ENCODE measurements around the gene SKP1. TPM values are rescaled to one million over a fixed set of nuclear protein-coding genes. Genes with fewer than 3 reads are reported as not detected.
A peak's percentile ranks its signal among the peaks of the same experiment; 100 is the strongest.

SKP1 gene
- total and polyA plus RNA-seq, 9 of the 15 experiments (the other 6 are each of a cell fraction or from before 2014, with no cell fraction given): 301 to 2,109 (median 639) TPM

DNA sequence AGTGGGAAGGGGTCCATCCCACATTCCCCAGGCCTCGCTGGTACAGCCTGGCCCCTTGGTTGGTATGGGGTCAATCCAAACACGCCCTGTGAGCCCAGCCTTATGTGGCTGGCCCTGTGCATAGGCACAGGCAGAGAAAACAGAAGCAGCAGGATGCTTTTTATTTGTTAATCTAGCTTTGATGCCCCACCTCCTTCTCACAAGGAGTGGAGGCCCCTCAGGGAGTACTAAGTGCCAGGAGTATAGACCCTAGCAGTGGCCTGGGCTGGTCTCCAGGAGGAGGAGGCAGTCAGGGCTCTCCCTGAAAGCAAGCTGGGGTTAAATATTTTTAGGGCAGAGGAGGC lies 76.8 kb downstream of the SKP1 start:
- H3K9ac ChIP-seq (ENCODE audit: insufficient read depth in 1 of 2, low read depth in 2 of 2, low read length in 2 of 2): peak overlapping the region in 1 of 2 experiments; percentile 38; a peak in 1 of 4 replicates
- intact Hi-C loops (cut with micrococcal nuclease) (no loop called here), in situ Hi-C loops (cut with MboI) (no loop called here)
- WGBS (ENCODE audit: insufficient coverage, low coverage, missing lambda C conversion rate): 24% methylated on average over 2 of the region's 2 CpGs
- H3K9me3 ChIP-seq (replicated peaks; ENCODE audit: control insufficient read depth, insufficient read depth, low read depth, low read length): no peaks in the 10 kb centered on the region
- H3K36me3 ChIP-seq (ENCODE audit: control insufficient read depth, insufficient read depth, low read length): no peaks in the 10 kb centered on the region
- no peak overlapping the region for H3K27ac ChIP-seq (ENCODE audit: extremely low read depth, low read depth, low read length)
- TF ChIP-seq FOXA3 (CRISPR knock-in tag; conservative IDR thresholded peaks at IDR 0.05 in 1 of 2, IDR thresholded peaks at IDR 0.05 in 1 of 2) (no peak), THRA (IDR thresholded peaks at IDR 0.05) (no peak), TAL1 (IDR thresholded peaks at IDR 0.05) (no peak), MAZ (CRISPR knock-in tag; conservative IDR thresholded peaks at IDR 0.05 in 1 of 2, IDR thresholded peaks at IDR 0.05 in 1 of 2) (no peak), PHTF2 (CRISPR knock-in tag; IDR thresholded peaks at IDR 0.05) (no peak), SIN3B (IDR thresholded peaks at IDR 0.05; ENCODE audit: low read depth) (no peak), LEF1 (IDR thresholded peaks at IDR 0.05) (no peak), PKNOX1 (IDR thresholded peaks at IDR 0.05) (no peak), ZNF644 (tag; IDR thresholded peaks at IDR 0.05; ENCODE audit: low read depth) (no peak), ZNF140 (CRISPR knock-in tag; IDR thresholded peaks at IDR 0.05) (no peak), SNIP1 (IDR thresholded peaks at IDR 0.05; ENCODE audit: low read depth) (no peak), E2F5 (CRISPR knock-in tag; IDR thresholded peaks at IDR 0.05) (no peak)
- TF ChIP-seq, protein P1, sequence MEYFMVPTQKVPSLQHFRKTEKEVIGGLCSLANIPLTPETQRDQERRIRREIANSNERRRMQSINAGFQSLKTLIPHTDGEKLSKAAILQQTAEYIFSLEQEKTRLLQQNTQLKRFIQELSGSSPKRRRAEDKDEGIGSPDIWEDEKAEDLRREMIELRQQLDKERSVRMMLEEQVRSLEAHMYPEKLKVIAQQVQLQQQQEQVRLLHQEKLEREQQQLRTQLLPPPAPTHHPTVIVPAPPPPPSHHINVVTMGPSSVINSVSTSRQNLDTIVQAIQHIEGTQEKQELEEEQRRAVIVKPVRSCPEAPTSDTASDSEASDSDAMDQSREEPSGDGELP (CRISPR knock-in tag; IDR thresholded peaks at IDR 0.05; ENCODE audit: borderline replicate concordance): no peak
- H2AFZ ChIP-seq (ENCODE audit: low read depth, low read length): no peak overlapping the region
- no peaks in the 10 kb centered on the region for H3K79me2 ChIP-seq (ENCODE audit: control insufficient read depth, insufficient read depth, low read length)
- POLR2A ChIA-PET: interaction anchor here (0.6 to 1.7 kb wide), 3 partner anchors 39 to 366 kb away, joined by 3 to 4 read pairs (median 3); no protein-coding TSS in a partner anchor
- no TSS peak for BruUV-seq (replicated peaks)
- no peak overlapping the region for H3K4me3 ChIP-seq
- CTCF ChIA-PET (ENCODE audit: low intra/inter-chr PET ratio): interaction anchor here (1.2 kb wide), 1 partner anchor 60 kb away, joined by 3 read pairs; no protein-coding TSS in a partner anchor
- peaks cover under 1 to 2% of the 10 kb centered on the region in 2 experiments; a peak in 2 of 5 replicates for H3K27me3 ChIP-seq (ENCODE audit: control insufficient read depth in 2 of 2, insufficient read depth in 2 of 2, low read length in 2 of 2)
- no peak for DNase-seq (ENCODE audit: extremely low read depth in 1 of 4, low spot score in 3 of 4)
- H3K4me1 ChIP-seq (replicated peaks in 1 of 2; ENCODE audit: control insufficient read depth in 2 of 2, insufficient read depth in 2 of 2, low read length in 2 of 2): peaks cover 0 to 14% of the 10 kb centered on the region in 2 experiments; a peak in 2 of 5 replicates
- no peak for ATAC-seq
- no peak overlapping the region for H3K4me2 ChIP-seq (ENCODE audit: insufficient read depth, low read length)
- FAIRE-seq: no peak
- H4K20me1 ChIP-seq (replicated peaks; ENCODE audit: control insufficient read depth, insufficient read depth, low read length): 0 out of 2 replicates have a peak, but pooled peaks cover 3% of the 10 kb centered on the region
- no peaks in the 10 kb centered on the region for H3K9me1 ChIP-seq (ENCODE audit: control insufficient read depth, insufficient read depth, low read length)

Data from K562 (cell line).